SK-N-SH (cell line): ENCODE results near the gene FAM199X.

Experiments used
- CHD2 ChIP-seq: fragments of 150-350 bp; IDR thresholded peaks from 2 replicates; pipeline ENCODE4 v1.6.1; 2018; ENCODE audit warnings: low read length; ENCODE audit not compliant: partially characterized antibody
- EZH2phosphoT487 ChIP-seq: fragments of 200-600 bp; sonication (generic); IDR thresholded peaks from 2 replicates; pipeline ENCODE4 v1.6.1; 2017; ENCODE audit warnings: low read depth, mixed run types, mild to moderate bottlenecking, antibody characterized with exemption, moderate library complexity, borderline replicate concordance
- RAD21 ChIP-seq: IDR thresholded peaks from 2 replicates; pipeline ENCODE4 v1.6.1; 2012; ENCODE audit warnings: mild to moderate bottlenecking, low read length
- RCOR1 ChIP-seq: fragments of 150-350 bp; IDR thresholded peaks from 2 replicates; pipeline ENCODE4 v1.6.1; 2017; ENCODE audit warnings: antibody characterized with exemption, low read length
- SIN3A ChIP-seq: IDR thresholded peaks from 2 replicates; pipeline ENCODE4 v1.6.1; 2012; ENCODE audit warnings: low read depth, mild to moderate bottlenecking, low read length, moderate library complexity, borderline replicate concordance
- YY1 ChIP-seq: IDR thresholded peaks from 2 replicates; pipeline ENCODE4 v1.4.0; 2012; ENCODE audit warnings: low read depth, mild to moderate bottlenecking
- TF ChIP-seq, protein P1 (sequence below): fragments of 150-350 bp; IDR thresholded peaks from 2 replicates; pipeline ENCODE4 v1.6.1; 2017; ENCODE audit warnings: antibody characterized with exemption, low read length, low read depth, borderline replicate concordance
- TF ChIP-seq, protein P2 (sequence below): fragments of 200-600 bp; sonication (generic); IDR thresholded peaks from 2 replicates; pipeline ENCODE4 v1.6.1; 2017; ENCODE audit warnings: antibody characterized with exemption, mild to moderate bottlenecking, moderate library complexity

DNA sequence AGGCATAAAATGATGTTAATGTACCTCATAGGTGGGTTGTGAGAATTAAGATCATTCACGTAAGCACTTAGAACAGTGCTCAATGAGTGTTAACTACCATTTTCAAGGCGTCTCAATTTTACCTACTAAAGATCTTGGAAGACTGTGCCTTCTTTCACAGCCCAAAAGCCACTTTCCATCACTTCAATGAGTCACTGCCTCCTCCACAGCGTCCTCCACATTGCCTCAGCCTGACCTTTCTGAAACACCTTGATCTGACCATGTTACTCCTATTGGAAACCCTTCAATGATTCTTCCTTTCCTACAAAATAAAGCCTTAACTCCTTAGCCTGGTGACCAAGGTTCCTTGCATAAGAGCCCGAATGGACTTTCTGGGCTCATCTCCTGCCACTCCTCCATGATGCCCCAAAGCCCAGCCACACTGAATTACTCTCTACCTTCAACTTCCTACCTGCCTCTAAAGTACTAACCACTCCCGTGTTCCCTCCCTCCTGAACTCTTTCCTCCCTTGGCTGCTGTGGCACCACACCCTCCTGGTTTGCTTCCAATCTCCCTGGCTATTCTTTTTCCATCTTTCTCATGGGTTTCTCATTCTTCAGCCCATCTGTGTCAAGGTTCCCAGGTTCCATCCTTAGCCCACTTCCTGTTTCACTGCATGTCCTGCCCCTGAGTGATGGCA lies 31.5 kb upstream of the FAM199X start:
- TF ChIP-seq RCOR1 (no peak), CHD2 (no peak), RAD21 (no peak), YY1 (no peak), SIN3A (no peak), EZH2phosphoT487 (no peak)
- TF ChIP-seq, protein P1, sequence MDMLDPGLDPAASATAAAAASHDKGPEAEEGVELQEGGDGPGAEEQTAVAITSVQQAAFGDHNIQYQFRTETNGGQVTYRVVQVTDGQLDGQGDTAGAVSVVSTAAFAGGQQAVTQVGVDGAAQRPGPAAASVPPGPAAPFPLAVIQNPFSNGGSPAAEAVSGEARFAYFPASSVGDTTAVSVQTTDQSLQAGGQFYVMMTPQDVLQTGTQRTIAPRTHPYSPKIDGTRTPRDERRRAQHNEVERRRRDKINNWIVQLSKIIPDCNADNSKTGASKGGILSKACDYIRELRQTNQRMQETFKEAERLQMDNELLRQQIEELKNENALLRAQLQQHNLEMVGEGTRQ, result no peak
- TF ChIP-seq, protein P2, sequence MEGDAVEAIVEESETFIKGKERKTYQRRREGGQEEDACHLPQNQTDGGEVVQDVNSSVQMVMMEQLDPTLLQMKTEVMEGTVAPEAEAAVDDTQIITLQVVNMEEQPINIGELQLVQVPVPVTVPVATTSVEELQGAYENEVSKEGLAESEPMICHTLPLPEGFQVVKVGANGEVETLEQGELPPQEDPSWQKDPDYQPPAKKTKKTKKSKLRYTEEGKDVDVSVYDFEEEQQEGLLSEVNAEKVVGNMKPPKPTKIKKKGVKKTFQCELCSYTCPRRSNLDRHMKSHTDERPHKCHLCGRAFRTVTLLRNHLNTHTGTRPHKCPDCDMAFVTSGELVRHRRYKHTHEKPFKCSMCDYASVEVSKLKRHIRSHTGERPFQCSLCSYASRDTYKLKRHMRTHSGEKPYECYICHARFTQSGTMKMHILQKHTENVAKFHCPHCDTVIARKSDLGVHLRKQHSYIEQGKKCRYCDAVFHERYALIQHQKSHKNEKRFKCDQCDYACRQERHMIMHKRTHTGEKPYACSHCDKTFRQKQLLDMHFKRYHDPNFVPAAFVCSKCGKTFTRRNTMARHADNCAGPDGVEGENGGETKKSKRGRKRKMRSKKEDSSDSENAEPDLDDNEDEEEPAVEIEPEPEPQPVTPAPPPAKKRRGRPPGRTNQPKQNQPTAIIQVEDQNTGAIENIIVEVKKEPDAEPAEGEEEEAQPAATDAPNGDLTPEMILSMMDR, result no peak
